Prostate gland (tissue), 2 donors: ENCODE measurements around the gene UBE2L3. TPM values are rescaled to one million over a fixed set of nuclear protein-coding genes. Genes with fewer than 3 reads are reported as not detected.
"Not testable (repeated sequence)": the region's sequence is repeated elsewhere in the genome, so short reads cannot be mapped to it uniquely, and the experiment has no call there.

Experiments
- DNase-seq: peaks from one replicate; pipeline ENCODE4 v3.0.0-alpha.2; 2019; ENCODE audit warnings: low spot score
- H3K27ac ChIP-seq, 2 donors: fragments of 200-600 bp; sonication (generic); 2 replicates each; pipeline ENCODE4 v1.5.1; 2017 to 2019
- H3K27me3 ChIP-seq: fragments of 200-600 bp; sonication (generic); replicated peaks from 2 replicates; pipeline ENCODE4 v1.5.1; 2019; ENCODE audit not compliant: insufficient read depth
- H3K36me3 ChIP-seq, 2 donors: fragments of 200-600 bp; sonication (generic); 1 replicate in 1 of 2; 2 replicates in 1 of 2; pipeline versions ENCODE4 v1.5.1 to v1.8.1; 2017 to 2019
- H3K4me1 ChIP-seq: fragments of 200-600 bp; sonication (generic); replicated peaks from 2 replicates; pipeline ENCODE4 v1.5.1; 2019
- H3K4me3 ChIP-seq, 2 donors: fragments of 200-600 bp; sonication (generic); 2 replicates each; pipeline ENCODE4 v1.5.1; 2017 to 2019
- H3K9me3 ChIP-seq: fragments of 200-600 bp; sonication (generic); 2 replicates; pipeline ENCODE4 v1.5.1; 2017
- CTCF ChIP-seq, 4 experiments: fragments of 200-600 bp in 2 of 4; fragments of 450-650 bp in 2 of 4; sonication (generic) in 2 of 4; IDR thresholded peaks; 1 replicate in 3 of 4; 2 replicates in 1 of 4; pipeline ENCODE4 v1.5.1; 2016 to 2019; ENCODE audit warnings: antibody characterized with exemption in 4 of 4, mild to moderate bottlenecking in 2 of 4, moderate library complexity in 2 of 4
- POLR2A ChIP-seq: fragments of 450-650 bp; IDR thresholded peaks from one replicate; pipeline ENCODE4 v1.6.1; 2016; ENCODE audit warnings: antibody characterized with exemption, mild to moderate bottlenecking
- POLR2AphosphoS5 ChIP-seq: sonication (generic); formaldehyde crosslinking; IDR thresholded peaks from one replicate; pipeline ENCODE4 v1.6.1; 2017; ENCODE audit warnings: antibody characterized with exemption
- WGBS: methylation state at CpG from one replicate; pipeline ENCODE4 v1.1.5; 2018; 5-methylcytosine and 5-hydroxymethylcytosine counted together
- intact Hi-C: fragments of 100-400 bp; cut with DNase I; formaldehyde crosslinking; loops from one replicate; pipeline ENCODE4 v1.14.2; 2022
- total RNA-seq, 2 donors: library from RNA; depleted of rRNA; stranded (reverse); fragments of >200 nt; gene quantifications; one replicate each; pipeline ENCODE4 v1.1.0, GENCODE V29; 2016

UBE2L3 gene
- total RNA-seq, 2 donors from 2014 or later = 61.7 to 78.1 TPM

DNA sequence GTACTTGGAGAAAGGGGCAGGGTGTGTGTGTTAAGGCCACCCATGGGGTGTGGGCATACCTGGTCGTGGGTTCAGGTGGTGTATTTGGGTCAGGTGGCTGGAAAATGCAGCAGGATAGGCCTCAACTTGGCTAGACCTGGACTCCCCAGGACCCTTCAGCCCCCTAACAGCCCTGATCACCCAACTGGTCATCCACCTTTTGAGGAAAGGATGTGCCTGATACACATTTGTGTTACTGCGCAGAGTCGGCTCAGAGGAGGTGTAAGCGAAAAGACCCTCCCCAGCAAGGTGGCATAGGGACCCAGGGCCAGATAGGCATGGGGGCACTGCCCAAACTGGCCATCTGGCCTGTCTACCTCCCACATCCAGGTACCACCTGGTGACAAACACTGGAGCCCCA, 16.2 kb upstream of the UBE2L3 start, which contains the start of gene RIMBP3C:
RIMBP3C (minus strand) TSS at position 101 of the 400 bp plus-strand sequence. CDS start 485 bp downstream, outside the sequence.
- H3K36me3 ChIP-seq, H3K27me3 ChIP-seq, intact Hi-C loops, H3K4me3 ChIP-seq, H3K9me3 ChIP-seq, H3K4me1 ChIP-seq, H3K27ac ChIP-seq, DNase-seq: not testable (repeated sequence)
- WGBS = no CpG with 5 or more reads among the region's 4 CpGs

GRCh38 chr22:21559345-21560125, 8.0 kb upstream of the UBE2L3 start:
- H3K36me3 ChIP-seq, H3K9me3 ChIP-seq, intact Hi-C loops, DNase-seq, H3K27ac ChIP-seq, H3K27me3 ChIP-seq, H3K4me3 ChIP-seq, H3K4me1 ChIP-seq: not testable (repeated sequence)
- 34% methylated on average over 2 of the region's 10 CpGs for WGBS

DNA sequence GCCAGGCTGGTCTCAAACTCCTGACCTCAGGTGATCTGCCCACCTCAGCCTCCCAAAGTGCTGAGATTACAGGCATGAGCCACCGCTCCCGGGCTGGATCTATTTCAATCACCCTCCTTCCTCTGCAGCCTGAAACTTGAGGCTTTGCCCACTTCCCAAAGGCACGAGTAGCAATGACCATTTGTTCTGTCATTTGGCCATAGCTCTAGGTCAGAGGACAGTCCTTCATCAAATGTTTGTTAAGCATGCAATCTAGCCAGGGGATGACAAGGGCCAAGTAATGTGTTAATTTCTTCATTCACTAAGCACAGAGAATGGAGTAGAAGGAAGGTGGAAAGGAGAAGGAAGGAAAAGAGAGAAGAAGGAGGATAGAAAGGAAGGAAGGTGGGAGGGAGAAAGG, 6.9 kb upstream of the UBE2L3 start:
- H3K27me3 ChIP-seq, DNase-seq, intact Hi-C loops, H3K4me1 ChIP-seq, H3K4me3 ChIP-seq, H3K27ac ChIP-seq, H3K9me3 ChIP-seq, H3K36me3 ChIP-seq: not testable (repeated sequence)
- 36% methylated on average over 1 of the region's 3 CpGs for WGBS

DNA sequence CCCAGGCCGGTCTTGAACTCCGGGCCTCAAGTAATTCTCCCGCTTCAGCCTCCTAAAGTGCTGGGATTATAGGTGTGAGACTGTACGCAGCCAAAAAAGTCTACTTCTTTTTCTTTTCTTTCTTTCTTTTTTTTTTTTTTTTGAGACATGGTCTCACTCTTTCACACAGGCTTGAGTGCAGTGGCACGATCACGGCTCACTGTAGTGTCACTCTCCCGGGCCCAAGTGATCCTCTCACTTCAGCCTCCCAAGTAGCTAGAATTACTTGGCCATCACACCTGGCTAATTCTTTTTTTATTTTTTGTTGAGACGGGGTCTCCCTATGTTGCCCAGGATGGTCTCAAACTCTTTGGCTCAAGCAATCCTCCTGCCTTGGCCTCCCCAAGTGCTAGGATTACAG, 3.6 kb upstream of the UBE2L3 start:
- no peak for DNase-seq
- no peak overlapping the region for H3K4me3 ChIP-seq

GRCh38 chr22:21564411-21564810, 3.1 kb upstream of the UBE2L3 start:
- Histone ChIP-seq H3K4me3 (no peak overlapping the region), H3K4me1 (no peaks in the 10 kb centered on the region), H3K27me3 (no peaks in the 10 kb centered on the region), H3K27ac (no peak overlapping the region), H3K9me3 (no peaks in the 10 kb centered on the region), H3K36me3 (no peaks in the 10 kb centered on the region)
- intact Hi-C loops = no loop called here
- WGBS = 92% methylated on average over 6 of the region's 6 CpGs
- TF ChIP-seq CTCF (IDR thresholded peaks at IDR 0.05) = no peak
- no peak for TF ChIP-seq POLR2AphosphoS5
- TF ChIP-seq POLR2A = no peak
- DNase-seq = no peak

More for the DNA sequence above, 3.6 kb upstream of the UBE2L3 start:
- H3K4me1 ChIP-seq = no peaks in the 10 kb centered on the region
- no peaks in the 10 kb centered on the region for H3K9me3 ChIP-seq
- no peaks in the 10 kb centered on the region for H3K36me3 ChIP-seq
- intact Hi-C loops = no loop called here
- 94% methylated on average over 8 of the region's 8 CpGs for WGBS
- H3K27me3 ChIP-seq = no peaks in the 10 kb centered on the region
- TF ChIP-seq POLR2A = no peak
- TF ChIP-seq CTCF (IDR thresholded peaks at IDR 0.05) = no peak
- no peak for TF ChIP-seq POLR2AphosphoS5
- no peak overlapping the region for H3K27ac ChIP-seq

- WGBS = 1% methylated on average over 26 of the region's 26 CpGs
- no peaks in the 10 kb centered on the region for H3K36me3 ChIP-seq
- DNase-seq = no peak
- peak overlapping the region; percentile 84 to 94 for H3K4me3 ChIP-seq
- TF ChIP-seq POLR2AphosphoS5 = no peak
- TF ChIP-seq POLR2A = no peak
- no peak for TF ChIP-seq CTCF (IDR thresholded peaks at IDR 0.05)
- H3K9me3 ChIP-seq = no peaks in the 10 kb centered on the region
- no peaks in the 10 kb centered on the region for H3K27me3 ChIP-seq
- peaks cover 12% of the 10 kb centered on the region for H3K4me1 ChIP-seq
- peak overlapping the region; percentile 91 to 92 for H3K27ac ChIP-seq
- intact Hi-C loops = no loop called here
Measured at GRCh38 chr22:21568347-21569075, 997 bp downstream of the UBE2L3 start.

DNA sequence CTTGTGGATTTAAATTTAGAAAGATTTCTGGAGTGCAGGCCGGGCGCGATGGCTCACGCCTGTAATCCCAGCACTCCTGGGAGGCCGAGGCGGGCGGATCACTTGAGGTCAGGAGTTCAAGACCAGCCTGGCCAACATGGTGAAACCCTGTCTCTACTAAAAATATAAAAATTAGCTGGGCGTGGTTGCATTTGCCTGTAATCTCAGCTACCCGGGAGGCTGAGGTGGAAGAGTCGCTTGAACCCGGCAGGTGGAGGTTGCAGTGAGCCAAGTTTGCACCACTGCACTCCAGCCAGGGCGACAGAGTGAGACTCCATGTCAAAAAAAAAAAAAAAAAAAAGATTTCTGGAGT, 1.5 kb downstream of the UBE2L3 start:
- DNase-seq, H3K9me3 ChIP-seq, H3K27me3 ChIP-seq, H3K36me3 ChIP-seq, intact Hi-C loops: not testable (repeated sequence)
- Histone ChIP-seq H3K4me1 (peaks cover 15% of the 10 kb centered on the region), H3K27ac (peak overlapping the region in 1 of 2 donors; percentile 91), H3K4me3 (peak overlapping the region; percentile 84 to 94)
- 45% methylated on average over 12 of the region's 12 CpGs for WGBS
